ENCODE measurements around the gene TEDC1.

Gene TEDC1

DNA sequence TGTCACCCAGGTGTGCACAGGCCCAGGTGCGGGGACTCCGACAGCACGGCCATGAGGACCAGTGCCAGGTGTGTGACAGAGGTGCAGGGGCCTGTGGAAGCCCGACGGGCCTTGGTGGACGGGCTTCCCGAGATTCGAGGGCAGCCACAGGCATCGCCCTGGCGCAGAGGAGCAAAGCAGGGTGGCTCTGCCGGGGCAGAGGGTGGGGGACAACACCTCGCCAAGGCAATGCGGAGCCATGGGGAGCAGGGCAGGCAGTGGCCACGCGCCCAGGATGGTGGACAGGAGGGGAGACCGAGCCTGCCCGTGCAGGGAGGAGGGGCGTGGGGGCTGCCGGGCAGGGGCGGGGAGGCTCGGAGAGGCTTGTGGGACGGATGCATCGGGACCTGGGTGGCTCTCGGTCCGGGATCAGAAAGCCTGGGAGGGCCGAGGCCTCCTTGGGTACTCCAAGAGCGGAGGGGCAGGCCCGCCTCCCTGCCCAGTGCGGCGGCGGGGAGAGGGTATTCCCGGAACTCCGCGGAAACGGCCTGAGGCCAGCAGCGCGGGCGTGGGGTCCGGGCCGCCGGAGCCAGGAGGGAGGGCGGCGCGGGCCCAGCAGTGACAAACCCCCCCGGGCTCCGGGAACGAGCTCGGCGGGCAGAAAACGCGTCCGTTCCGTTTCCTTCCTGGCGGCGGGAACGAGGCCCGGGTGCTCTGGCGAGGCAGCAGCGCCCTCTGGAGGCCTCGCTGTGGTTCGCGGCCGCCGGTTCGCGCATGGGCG is 37.0 kb downstream of the TEDC1 start (continued):
- TF ChIP-seq, protein P1, sequence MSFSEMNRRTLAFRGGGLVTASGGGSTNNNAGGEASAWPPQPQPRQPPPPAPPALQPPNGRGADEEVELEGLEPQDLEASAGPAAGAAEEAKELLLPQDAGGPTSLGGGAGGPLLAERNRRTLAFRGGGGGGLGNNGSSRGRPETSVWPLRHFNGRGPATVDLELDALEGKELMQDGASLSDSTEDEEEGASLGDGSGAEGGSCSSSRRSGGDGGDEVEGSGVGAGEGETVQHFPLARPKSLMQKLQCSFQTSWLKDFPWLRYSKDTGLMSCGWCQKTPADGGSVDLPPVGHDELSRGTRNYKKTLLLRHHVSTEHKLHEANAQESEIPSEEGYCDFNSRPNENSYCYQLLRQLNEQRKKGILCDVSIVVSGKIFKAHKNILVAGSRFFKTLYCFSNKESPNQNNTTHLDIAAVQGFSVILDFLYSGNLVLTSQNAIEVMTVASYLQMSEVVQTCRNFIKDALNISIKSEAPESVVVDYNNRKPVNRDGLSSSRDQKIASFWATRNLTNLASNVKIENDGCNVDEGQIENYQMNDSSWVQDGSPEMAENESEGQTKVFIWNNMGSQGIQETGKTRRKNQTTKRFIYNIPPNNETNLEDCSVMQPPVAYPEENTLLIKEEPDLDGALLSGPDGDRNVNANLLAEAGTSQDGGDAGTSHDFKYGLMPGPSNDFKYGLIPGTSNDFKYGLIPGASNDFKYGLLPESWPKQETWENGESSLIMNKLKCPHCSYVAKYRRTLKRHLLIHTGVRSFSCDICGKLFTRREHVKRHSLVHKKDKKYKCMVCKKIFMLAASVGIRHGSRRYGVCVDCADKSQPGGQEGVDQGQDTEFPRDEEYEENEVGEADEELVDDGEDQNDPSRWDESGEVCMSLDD (tag by site-specific recombination; IDR thresholded peaks at IDR 0.05) = peak; percentile 43; the same call in 1 of the 2 replicates
- peak; percentile 76; the same call in 1 of the 2 replicates for TF ChIP-seq ZNF561 (tag by site-specific recombination; IDR thresholded peaks at IDR 0.05; ENCODE audit: borderline replicate concordance)
- peak; percentile 42 for TF ChIP-seq ZFHX2 (tag by site-specific recombination; conservative IDR thresholded peaks at IDR 0.05)
- TF ChIP-seq, protein P2, sequence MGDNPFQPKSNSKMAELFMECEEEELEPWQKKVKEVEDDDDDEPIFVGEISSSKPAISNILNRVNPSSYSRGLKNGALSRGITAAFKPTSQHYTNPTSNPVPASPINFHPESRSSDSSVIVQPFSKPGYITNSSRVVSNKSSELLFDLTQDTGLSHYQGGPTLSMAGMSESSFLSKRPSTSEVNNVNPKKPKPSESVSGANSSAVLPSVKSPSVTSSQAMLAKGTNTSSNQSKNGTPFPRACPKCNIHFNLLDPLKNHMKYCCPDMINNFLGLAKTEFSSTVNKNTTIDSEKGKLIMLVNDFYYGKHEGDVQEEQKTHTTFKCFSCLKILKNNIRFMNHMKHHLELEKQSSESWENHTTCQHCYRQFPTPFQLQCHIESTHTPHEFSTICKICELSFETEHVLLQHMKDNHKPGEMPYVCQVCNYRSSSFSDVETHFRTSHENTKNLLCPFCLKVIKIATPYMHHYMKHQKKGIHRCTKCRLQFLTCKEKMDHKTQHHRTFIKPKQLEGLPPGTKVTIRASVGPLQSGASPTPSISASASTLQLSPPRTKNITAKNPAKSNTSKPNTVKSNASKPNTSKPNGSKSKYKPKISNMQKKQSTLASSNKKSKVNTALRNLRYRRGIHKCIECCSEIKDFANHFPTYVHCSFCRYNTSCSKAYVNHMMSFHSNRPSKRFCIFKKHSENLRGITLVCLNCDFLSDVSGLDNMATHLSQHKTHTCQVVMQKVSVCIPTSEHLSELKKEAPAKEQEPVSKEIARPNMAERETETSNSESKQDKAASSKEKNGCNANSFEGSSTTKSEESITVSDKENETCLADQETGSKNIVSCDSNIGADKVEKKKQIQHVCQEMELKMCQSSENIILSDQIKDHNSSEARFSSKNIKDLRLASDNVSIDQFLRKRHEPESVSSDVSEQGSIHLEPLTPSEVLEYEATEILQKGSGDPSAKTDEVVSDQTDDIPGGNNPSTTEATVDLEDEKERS (tag by site-specific recombination; IDR thresholded peaks at IDR 0.05) = no peak
- no peak for TF ChIP-seq HOXD13 (CRISPR knock-in tag; IDR thresholded peaks at IDR 0.05; ENCODE audit: borderline replicate concordance)
- no peak for TF ChIP-seq GFI1B (tag by site-specific recombination; IDR thresholded peaks at IDR 0.05)
- no peak for TF ChIP-seq ZNF37A (tag by site-specific recombination; IDR thresholded peaks at IDR 0.05)
- TF ChIP-seq, protein P3, sequence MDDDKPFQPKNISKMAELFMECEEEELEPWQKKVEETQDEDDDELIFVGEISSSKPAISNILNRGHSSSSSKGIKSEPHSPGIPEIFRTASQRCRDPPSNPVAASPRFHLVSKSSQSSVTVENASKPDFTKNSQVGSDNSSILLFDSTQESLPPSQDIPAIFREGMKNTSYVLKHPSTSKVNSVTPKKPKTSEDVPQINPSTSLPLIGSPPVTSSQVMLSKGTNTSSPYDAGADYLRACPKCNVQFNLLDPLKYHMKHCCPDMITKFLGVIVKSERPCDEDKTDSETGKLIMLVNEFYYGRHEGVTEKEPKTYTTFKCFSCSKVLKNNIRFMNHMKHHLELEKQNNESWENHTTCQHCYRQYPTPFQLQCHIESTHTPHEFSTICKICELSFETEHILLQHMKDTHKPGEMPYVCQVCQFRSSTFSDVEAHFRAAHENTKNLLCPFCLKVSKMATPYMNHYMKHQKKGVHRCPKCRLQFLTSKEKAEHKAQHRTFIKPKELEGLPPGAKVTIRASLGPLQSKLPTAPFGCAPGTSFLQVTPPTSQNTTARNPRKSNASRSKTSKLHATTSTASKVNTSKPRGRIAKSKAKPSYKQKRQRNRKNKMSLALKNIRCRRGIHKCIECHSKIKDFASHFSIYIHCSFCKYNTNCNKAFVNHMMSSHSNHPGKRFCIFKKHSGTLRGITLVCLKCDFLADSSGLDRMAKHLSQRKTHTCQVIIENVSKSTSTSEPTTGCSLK (tag by site-specific recombination; IDR thresholded peaks at IDR 0.05) = no peak
- TF ChIP-seq ZNF791 (tag by site-specific recombination; IDR thresholded peaks at IDR 0.05) = no peak
- TF ChIP-seq, protein P4, sequence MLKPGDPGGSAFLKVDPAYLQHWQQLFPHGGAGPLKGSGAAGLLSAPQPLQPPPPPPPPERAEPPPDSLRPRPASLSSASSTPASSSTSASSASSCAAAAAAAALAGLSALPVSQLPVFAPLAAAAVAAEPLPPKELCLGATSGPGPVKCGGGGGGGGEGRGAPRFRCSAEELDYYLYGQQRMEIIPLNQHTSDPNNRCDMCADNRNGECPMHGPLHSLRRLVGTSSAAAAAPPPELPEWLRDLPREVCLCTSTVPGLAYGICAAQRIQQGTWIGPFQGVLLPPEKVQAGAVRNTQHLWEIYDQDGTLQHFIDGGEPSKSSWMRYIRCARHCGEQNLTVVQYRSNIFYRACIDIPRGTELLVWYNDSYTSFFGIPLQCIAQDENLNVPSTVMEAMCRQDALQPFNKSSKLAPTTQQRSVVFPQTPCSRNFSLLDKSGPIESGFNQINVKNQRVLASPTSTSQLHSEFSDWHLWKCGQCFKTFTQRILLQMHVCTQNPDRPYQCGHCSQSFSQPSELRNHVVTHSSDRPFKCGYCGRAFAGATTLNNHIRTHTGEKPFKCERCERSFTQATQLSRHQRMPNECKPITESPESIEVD (tag by site-specific recombination; IDR thresholded peaks at IDR 0.05) = no peak
- TF ChIP-seq ZNF555 (tag by site-specific recombination; conservative IDR thresholded peaks at IDR 0.05) = no peak
- TF ChIP-seq ZNF302 (tag by site-specific recombination; IDR thresholded peaks at IDR 0.05; ENCODE audit: low read depth) = no peak
- peak; percentile 80 for TF ChIP-seq KLF8 (tag by site-specific recombination; IDR thresholded peaks at IDR 0.05)
- TF ChIP-seq ZXDB (tag by site-specific recombination; IDR thresholded peaks at IDR 0.05) = peak; percentile 64; the same call in 1 of the 2 replicates
- TF ChIP-seq ZBTB20 (tag by site-specific recombination; IDR thresholded peaks at IDR 0.05) = peak; percentile 100
- TF ChIP-seq, protein P5, sequence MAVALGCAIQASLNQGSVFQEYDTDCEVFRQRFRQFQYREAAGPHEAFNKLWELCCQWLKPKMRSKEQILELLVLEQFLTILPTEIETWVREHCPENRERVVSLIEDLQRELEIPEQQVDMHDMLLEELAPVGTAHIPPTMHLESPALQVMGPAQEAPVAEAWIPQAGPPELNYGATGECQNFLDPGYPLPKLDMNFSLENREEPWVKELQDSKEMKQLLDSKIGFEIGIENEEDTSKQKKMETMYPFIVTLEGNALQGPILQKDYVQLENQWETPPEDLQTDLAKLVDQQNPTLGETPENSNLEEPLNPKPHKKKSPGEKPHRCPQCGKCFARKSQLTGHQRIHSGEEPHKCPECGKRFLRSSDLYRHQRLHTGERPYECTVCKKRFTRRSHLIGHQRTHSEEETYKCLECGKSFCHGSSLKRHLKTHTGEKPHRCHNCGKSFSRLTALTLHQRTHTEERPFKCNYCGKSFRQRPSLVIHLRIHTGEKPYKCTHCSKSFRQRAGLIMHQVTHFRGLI (tag by site-specific recombination; IDR thresholded peaks at IDR 0.05) = no peak
- TF ChIP-seq GLI2 (tag by site-specific recombination; IDR thresholded peaks at IDR 0.05; ENCODE audit: borderline replicate concordance, low read depth) = no peak
- TF ChIP-seq KLF10 (tag by site-specific recombination; IDR thresholded peaks at IDR 0.05) = peak; percentile 48; the same call in 1 of the 2 replicates
- TF ChIP-seq ZNF558 (tag by site-specific recombination; IDR thresholded peaks at IDR 0.05) = no peak
- no peak for TF ChIP-seq ZNF394 (tag by site-specific recombination; IDR thresholded peaks at IDR 0.05; ENCODE audit: borderline replicate concordance)
- 0 out of 2 replicates have a peak, but pooled peaks have one; percentile 8 for TF ChIP-seq ZNF121 (tag by site-specific recombination; IDR thresholded peaks at IDR 0.05)
- peak; percentile 97 for TF ChIP-seq ZSCAN30 (tag by site-specific recombination; IDR thresholded peaks at IDR 0.05)
- TF ChIP-seq, protein P6, sequence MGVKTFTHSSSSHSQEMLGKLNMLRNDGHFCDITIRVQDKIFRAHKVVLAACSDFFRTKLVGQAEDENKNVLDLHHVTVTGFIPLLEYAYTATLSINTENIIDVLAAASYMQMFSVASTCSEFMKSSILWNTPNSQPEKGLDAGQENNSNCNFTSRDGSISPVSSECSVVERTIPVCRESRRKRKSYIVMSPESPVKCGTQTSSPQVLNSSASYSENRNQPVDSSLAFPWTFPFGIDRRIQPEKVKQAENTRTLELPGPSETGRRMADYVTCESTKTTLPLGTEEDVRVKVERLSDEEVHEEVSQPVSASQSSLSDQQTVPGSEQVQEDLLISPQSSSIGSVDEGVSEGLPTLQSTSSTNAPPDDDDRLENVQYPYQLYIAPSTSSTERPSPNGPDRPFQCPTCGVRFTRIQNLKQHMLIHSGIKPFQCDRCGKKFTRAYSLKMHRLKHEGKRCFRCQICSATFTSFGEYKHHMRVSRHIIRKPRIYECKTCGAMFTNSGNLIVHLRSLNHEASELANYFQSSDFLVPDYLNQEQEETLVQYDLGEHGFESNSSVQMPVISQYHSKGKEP (tag by site-specific recombination; IDR thresholded peaks at IDR 0.05) = peak; percentile 11; the same call in 1 of the 2 replicates
- TF ChIP-seq ZNF654 (tag by site-specific recombination; IDR thresholded peaks at IDR 0.05; ENCODE audit: low read depth) = peak; percentile 52
- no peak for TF ChIP-seq ZNF792 (tag by site-specific recombination; IDR thresholded peaks at IDR 0.05)
- TF ChIP-seq ZNF174 (tag by site-specific recombination; IDR thresholded peaks at IDR 0.05) = no peak
